K562 (cell line): ENCODE measurements around the gene TARS3. TPM values are rescaled to one million over a fixed set of nuclear protein-coding genes. Genes with fewer than 3 reads are reported as not detected.

ENCODE experiments used
- GTF3C2 ChIP-seq: IDR thresholded peaks from 3 replicates; pipeline ENCODE4 v1.6.1; 2011; ENCODE audit warnings: borderline replicate concordance, mild to moderate bottlenecking, moderate library complexity; ENCODE audit not compliant: insufficient read length; ENCODE audit errors: extremely low read depth
- NCOA1 ChIP-seq: fragments of 450-650 bp; IDR thresholded peaks from 2 replicates; pipeline ENCODE4 v1.6.1; 2016; ENCODE audit warnings: low read depth
- NEUROD1 ChIP-seq: fragments of 150-350 bp; IDR thresholded peaks from 2 replicates; pipeline ENCODE4 v1.6.1; 2014; ENCODE audit warnings: borderline replicate concordance, low read length, low read depth; ENCODE audit not compliant: partially characterized antibody
- RBBP5 ChIP-seq: fragments of 200-600 bp; sonication (generic); IDR thresholded peaks from 2 replicates; pipeline ENCODE4 v1.6.1; 2012; ENCODE audit warnings: borderline replicate concordance, mild to moderate bottlenecking, low read length, control low read depth, inconsistent platforms; ENCODE audit not compliant: insufficient read depth, poor library complexity, severe bottlenecking
- RERE ChIP-seq: sonication (generic); formaldehyde crosslinking; IDR thresholded peaks from 2 replicates; pipeline ENCODE4 v1.8.0; 2023; ENCODE audit warnings: missing genetic modification reagents, mild to moderate bottlenecking, borderline replicate concordance
- SAFB ChIP-seq: fragments of 200-400 bp; formaldehyde crosslinking; IDR thresholded peaks from 2 replicates; pipeline ENCODE4 v1.6.1; 2017; ENCODE audit warnings: low read depth, low read length, borderline replicate concordance
- SMAD2 ChIP-seq: fragments of 150-350 bp; IDR thresholded peaks from 2 replicates; pipeline ENCODE4 v1.6.1; 2014; ENCODE audit warnings: low read depth, mild to moderate bottlenecking, low read length
- SNRNP70 ChIP-seq: fragments of 200-400 bp; formaldehyde crosslinking; optimal IDR thresholded peaks from 2 replicates; pipeline ENCODE3; 2017; ENCODE audit warnings: low read depth, low read length
- TCF3 ChIP-seq: sonication (generic); formaldehyde crosslinking; IDR thresholded peaks from 2 replicates; pipeline ENCODE4 v1.4.0; 2020; ENCODE audit warnings: mild to moderate bottlenecking, missing genetic modification reagents
- TCFL5 ChIP-seq: fragments of 250-450 bp; sonication (Bioruptor Pico); conservative IDR thresholded peaks from 2 replicates; pipeline ENCODE4 v1.6.1; 2021; ENCODE audit warnings: mild to moderate bottlenecking, moderate library complexity, matching md5 sums
- TGIF2 ChIP-seq: sonication (generic); formaldehyde crosslinking; IDR thresholded peaks from 2 replicates; pipeline ENCODE4 v1.8.1; 2022; ENCODE audit warnings: mild to moderate bottlenecking, missing genetic modification reagents, moderate library complexity
- ZNF449 ChIP-seq: fragments of 250-450 bp; sonication (Bioruptor Pico); IDR thresholded peaks from 2 replicates; pipeline ENCODE4 v1.8.0; 2022; ENCODE audit warnings: moderate library complexity, mild to moderate bottlenecking, inconsistent platforms
- ZNF75A ChIP-seq: fragments of 450-650 bp; formaldehyde crosslinking; IDR thresholded peaks from 2 replicates; pipeline ENCODE4 v1.4.0; 2020; ENCODE audit warnings: mild to moderate bottlenecking
- ZZZ3 ChIP-seq: fragments of 450-650 bp; IDR thresholded peaks from 2 replicates; pipeline ENCODE4 v1.6.1; 2016; ENCODE audit warnings: antibody characterized with exemption, mild to moderate bottlenecking, moderate library complexity
- polyA plus RNA-seq, 8 experiments: library from polyadenylated mRNA; depleted of rRNA in 4 of 8; stranded (reverse) in 5 of 8; unstranded in 3 of 8; fragments of >200 nt; fragmentation: Nextera tagmentation in 2 of 8; fragmentation: Illumina TruSeq in 1 of 8; extraction: Ambion mirVana in 2 of 8; extraction: Trizol in 1 of 8; gene quantifications; 2 replicates each; pipeline versions ENCODE4 v1.2.1 to v1.2.3, GENCODE V29; 2011 to 2014; ENCODE audit warnings: inconsistent platforms in 1 of 8, missing spikeins in 1 of 8
- total RNA-seq, 7 experiments: library from RNA; depleted of rRNA in 6 of 7; stranded (reverse); fragments of >200 nt in 6 of 7; fragmentation: Illumina TruSeq in 2 of 7; extraction: Trizol in 2 of 7; gene quantifications; 2 replicates each; pipeline versions ENCODE4 v1.2.1 to v1.2.3, GENCODE V29; 2011 to 2021; ENCODE audit warnings: low replicate concordance in 1 of 7
- TF ChIP-seq, protein P1 (sequence below), 2 experiments: fragments of 450-650 bp in 1 of 2; sonication (generic) in 1 of 2; formaldehyde crosslinking in 1 of 2; IDR thresholded peaks in 1 of 2; conservative IDR thresholded peaks in 1 of 2; 2 replicates each; pipeline versions ENCODE4 v1.6.1 to v1.8.1; 2016 to 2023; ENCODE audit warnings: mild to moderate bottlenecking in 2 of 2, moderate library complexity in 2 of 2, inconsistent platforms in 1 of 2, missing genetic modification reagents in 1 of 2

Gene TARS3
- total and polyA plus RNA-seq, 9 of the 15 experiments (the other 6 are each of a cell fraction or from before 2014, with no cell fraction given), result 2.1 to 14.7 (median 9.8) TPM

DNA sequence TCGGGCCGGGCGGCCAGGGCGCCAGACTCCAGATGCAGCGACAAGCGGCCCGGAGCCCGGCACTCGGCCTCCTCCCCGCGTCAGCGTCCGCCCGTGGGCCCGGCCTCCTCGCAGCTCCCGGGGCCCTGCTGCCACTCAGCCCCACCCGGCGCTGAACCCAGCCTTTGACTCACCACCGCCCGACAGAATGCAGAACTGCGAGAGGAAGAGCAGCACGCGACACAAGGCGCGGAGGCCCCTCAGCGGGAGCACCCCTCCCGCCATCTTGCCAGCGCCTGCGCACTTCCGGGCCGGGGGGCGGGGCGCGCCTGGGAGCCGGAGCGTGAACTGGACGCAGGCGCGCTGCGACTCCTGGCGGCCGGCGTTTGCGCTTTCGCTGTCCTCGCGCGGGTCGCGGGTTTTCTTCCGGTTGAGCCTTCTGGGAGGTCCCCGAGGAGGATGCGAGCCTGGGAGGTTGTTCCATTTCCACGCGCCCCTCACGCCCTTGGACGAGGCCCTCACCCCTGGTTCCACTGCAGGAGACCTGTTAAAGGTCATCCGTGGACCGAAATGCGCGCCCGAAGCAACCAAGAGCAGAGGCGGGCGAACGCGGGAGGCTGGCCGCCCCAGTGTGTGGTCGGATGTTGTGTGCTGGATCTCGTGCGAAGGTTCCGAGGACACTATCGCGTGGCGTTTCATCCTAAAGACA lies 72.0 kb downstream of the TARS3 start, which contains the start of gene TM2D3 (continued):
- TF ChIP-seq NEUROD1, result peak; percentile 42
- TF ChIP-seq ZNF75A (CRISPR knock-in tag), result no peak
- no peak for TF ChIP-seq SNRNP70
- no peak for TF ChIP-seq SMAD2
- 0 out of 2 replicates have a peak, but pooled peaks have one; percentile 21 for TF ChIP-seq TCF3
- TF ChIP-seq RBBP5, result peak; percentile 97
- TF ChIP-seq, protein P1, sequence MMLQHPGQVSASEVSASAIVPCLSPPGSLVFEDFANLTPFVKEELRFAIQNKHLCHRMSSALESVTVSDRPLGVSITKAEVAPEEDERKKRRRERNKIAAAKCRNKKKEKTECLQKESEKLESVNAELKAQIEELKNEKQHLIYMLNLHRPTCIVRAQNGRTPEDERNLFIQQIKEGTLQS (IDR thresholded peaks at IDR 0.05), result no peak
- TF ChIP-seq, protein P1 (CRISPR knock-in tag; conservative IDR thresholded peaks at IDR 0.05), result no peak; the same call in 1 of the 2 replicates
- no peak for TF ChIP-seq TCFL5 (CRISPR knock-in tag)
- TF ChIP-seq NCOA1, result no peak; the same call in 1 of the 2 replicates
- TF ChIP-seq SAFB, result peak; percentile 47; the same call in 1 of the 2 replicates
- no peak for TF ChIP-seq ZZZ3
- TF ChIP-seq ZNF449 (CRISPR knock-in tag), result no peak
- no peak for TF ChIP-seq GTF3C2
- no peak for TF ChIP-seq TGIF2 (CRISPR knock-in tag)
- no peak for TF ChIP-seq RERE
